ENCODE data around the gene SMPD3.

Gene SMPD3

DNA sequence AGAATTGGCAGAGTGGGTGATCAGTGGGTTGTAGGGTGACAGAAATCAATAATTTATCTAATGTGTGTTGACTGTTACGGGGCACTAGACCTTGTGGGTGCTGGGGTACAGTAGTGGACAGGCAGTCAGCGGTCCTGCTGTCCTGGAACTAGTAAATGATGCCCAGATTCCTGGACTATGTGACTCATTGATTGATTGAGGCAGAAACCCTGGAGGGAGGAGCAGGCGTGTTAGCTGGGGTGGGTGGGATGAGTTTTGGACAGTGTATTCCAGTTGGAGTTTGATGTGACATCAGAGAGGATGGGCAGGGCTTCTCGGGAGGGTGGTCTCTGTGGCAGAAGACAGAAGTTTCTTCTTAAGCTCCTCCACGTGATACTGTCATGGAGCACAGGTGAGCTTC lies 113.1 kb downstream of the SMPD3 start:
- TF ChIP-seq, protein P1, sequence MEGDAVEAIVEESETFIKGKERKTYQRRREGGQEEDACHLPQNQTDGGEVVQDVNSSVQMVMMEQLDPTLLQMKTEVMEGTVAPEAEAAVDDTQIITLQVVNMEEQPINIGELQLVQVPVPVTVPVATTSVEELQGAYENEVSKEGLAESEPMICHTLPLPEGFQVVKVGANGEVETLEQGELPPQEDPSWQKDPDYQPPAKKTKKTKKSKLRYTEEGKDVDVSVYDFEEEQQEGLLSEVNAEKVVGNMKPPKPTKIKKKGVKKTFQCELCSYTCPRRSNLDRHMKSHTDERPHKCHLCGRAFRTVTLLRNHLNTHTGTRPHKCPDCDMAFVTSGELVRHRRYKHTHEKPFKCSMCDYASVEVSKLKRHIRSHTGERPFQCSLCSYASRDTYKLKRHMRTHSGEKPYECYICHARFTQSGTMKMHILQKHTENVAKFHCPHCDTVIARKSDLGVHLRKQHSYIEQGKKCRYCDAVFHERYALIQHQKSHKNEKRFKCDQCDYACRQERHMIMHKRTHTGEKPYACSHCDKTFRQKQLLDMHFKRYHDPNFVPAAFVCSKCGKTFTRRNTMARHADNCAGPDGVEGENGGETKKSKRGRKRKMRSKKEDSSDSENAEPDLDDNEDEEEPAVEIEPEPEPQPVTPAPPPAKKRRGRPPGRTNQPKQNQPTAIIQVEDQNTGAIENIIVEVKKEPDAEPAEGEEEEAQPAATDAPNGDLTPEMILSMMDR (IDR thresholded peaks at IDR 0.05; ENCODE audit: low read depth, low read length) = no peak
- DNase-seq (ENCODE audit: low read depth in 2 of 2) = peak in 1 of 2 donors; percentile 28
- no peak overlapping the region for H3K4me3 ChIP-seq (replicated peaks in 1 of 2; ENCODE audit: low read depth in 2 of 2, low read length in 2 of 2)

GRCh38 chr16:68332411-68333121 lies 115.7 kb downstream of the SMPD3 start:
- H3K4me3 ChIP-seq (replicated peaks in 1 of 2; ENCODE audit: low read depth in 2 of 2, low read length in 2 of 2) = no peak overlapping the region
- DNase-seq (ENCODE audit: low read depth in 2 of 2) = peak; percentile 24 to 64

DNA sequence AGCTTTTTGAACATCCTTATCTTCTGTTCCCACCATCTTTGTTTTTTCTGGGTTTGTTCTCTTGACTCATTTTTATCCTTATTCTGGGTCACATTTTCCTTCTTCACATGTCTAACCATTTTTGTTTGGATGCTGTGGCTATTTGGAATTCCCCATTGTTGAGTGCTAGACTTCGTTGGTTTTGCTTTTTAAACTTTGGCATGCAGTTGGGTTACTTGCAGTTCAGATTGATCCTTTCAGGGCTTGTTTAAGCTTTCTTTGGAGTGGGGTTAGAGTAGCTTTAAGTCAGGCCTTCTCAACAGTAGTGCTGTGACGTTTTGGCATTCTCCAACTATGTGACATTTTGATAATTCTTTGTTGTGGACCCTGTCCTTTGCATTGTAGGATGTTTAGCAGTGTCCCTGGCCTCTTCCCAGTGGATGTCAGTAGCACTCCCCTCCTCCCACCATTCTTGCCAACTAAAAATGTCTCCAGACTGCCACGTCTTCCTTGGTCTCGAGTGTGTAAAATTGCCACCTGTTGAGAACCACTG lies 116.4 kb downstream of the SMPD3 start:
- TF ChIP-seq, protein P1 (IDR thresholded peaks at IDR 0.05; ENCODE audit: low read depth, low read length) = no peak
- no peak overlapping the region for H3K4me3 ChIP-seq (replicated peaks in 1 of 2; ENCODE audit: low read depth in 2 of 2, low read length in 2 of 2)
- peak in 1 of 2 donors; percentile 24 for DNase-seq (ENCODE audit: low read depth in 2 of 2)

More at GRCh38 chr16:68332411-68333121, 115.7 kb downstream of the SMPD3 start:
- TF ChIP-seq, protein P1 (IDR thresholded peaks at IDR 0.05; ENCODE audit: low read depth, low read length) = no peak

- TF ChIP-seq, protein P1 (IDR thresholded peaks at IDR 0.05; ENCODE audit: low read depth, low read length) = no peak
- no peak for DNase-seq (ENCODE audit: low read depth in 2 of 2)
- H3K4me3 ChIP-seq (replicated peaks in 1 of 2; ENCODE audit: low read depth in 2 of 2, low read length in 2 of 2) = no peak overlapping the region
Observed at GRCh38 chr16:68328860-68329390, 119.4 kb downstream of the SMPD3 start.

DNA sequence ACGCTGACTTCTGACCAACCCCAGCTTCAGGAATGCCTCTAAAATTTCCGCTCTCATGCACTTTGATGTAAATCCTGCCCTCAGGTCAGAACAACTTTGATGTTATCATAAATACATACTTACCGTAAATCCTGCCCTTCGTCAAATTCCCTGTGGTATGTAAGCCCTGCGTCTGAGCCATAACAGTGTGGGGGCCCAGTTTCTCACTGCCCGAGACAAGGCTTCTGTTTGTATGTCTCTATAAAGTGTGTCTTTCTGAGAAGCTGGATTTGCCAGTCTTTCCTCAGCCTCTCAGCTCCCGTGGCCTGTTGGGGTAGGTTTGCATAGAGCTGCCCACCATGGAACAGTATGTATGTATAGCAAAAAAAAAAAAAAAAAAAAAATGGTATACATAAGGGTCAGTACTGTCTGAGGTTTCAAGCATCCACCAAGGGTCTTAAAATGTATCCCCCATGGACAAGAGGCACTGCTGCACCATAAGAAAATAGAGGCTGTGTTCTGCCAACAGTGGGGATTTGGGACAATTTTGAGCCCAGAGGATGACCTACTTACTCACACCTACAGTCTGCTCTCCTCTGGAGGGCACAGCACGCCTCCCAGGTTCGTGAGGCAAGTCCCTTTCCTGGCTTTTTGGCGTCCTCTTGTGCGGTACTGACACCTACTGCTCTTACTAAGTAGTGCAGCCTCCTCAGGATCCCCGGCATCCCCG lies 120.0 kb downstream of the SMPD3 start:
- DNase-seq (ENCODE audit: low read depth in 2 of 2) = peak; percentile 89
- no peak overlapping the region for H3K4me3 ChIP-seq (replicated peaks in 1 of 2; ENCODE audit: low read depth in 2 of 2, low read length in 2 of 2)
- TF ChIP-seq, protein P1 (IDR thresholded peaks at IDR 0.05; ENCODE audit: low read depth, low read length) = peak; percentile 93

- no peak for DNase-seq (ENCODE audit: low read depth in 2 of 2)
- TF ChIP-seq, protein P1 (IDR thresholded peaks at IDR 0.05; ENCODE audit: low read depth, low read length) = no peak
Observed at GRCh38 chr16:68324780-68325357, 123.4 kb downstream of the SMPD3 start.

More at GRCh38 chr16:68324780-68325357, 123.4 kb downstream of the SMPD3 start:
- H3K4me3 ChIP-seq (replicated peaks in 1 of 2; ENCODE audit: low read depth in 2 of 2, low read length in 2 of 2) = no peak overlapping the region
